ENCODE measurements around the gene SDF4. TPM values are rescaled to one million over a fixed set of nuclear protein-coding genes. Genes with fewer than 3 reads are reported as not detected.

SDF4 gene, protein sequence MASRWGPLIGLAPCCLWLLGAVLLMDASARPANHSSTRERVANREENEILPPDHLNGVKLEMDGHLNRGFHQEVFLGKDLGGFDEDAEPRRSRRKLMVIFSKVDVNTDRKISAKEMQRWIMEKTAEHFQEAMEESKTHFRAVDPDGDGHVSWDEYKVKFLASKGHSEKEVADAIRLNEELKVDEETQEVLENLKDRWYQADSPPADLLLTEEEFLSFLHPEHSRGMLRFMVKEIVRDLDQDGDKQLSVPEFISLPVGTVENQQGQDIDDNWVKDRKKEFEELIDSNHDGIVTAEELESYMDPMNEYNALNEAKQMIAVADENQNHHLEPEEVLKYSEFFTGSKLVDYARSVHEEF
- 100 to 1,000 TPM in 1 of 6 donors, 10 to 100 TPM in 5; 64.8 to 101 (median 85.4) TPM for polyA plus RNA-seq (ENCODE audit: low read depth in 6 of 6)

DNA sequence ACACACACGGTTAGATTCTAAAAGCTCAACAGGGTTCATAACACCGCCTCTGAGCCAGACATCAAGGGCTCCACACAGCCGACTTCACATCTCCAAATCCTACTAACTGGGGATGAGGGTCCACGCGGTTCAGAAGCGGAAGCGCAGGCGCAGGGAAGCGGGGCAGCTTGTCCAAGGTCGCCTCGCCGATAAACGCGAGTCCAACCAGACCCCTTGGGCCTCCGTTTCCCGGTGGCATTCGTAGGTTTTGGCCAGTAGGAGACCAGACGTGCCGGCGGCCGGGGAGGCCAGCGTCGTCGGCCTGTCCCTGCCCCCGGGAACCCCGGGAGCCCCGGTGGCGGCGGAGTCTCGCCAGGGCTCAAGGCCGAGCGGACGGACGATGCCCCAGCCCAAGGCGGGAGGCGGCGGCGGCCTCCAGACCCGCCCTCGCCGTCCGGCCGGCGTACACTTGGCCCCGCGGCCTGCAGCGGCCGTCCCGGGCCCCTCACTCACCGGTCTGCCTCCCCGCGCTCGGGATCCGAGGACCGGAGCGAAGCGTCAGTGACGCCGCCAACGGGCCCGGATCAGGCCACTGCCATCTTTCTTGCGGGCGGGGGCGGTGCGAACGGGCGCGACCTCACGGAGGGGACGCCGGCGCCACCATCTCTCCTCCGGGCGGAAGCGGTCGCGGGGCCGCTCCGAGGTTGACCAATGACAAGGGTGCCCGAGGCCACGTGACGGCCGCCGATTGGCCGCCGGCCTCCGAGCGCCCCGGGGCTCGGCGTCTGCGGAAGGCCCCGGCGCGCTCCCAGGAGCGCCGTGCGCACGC is at the start of gene SDF4:
SDF4 (minus strand) TSS at position 602 of the 808 bp plus-strand sequence. CDS start 3,229 bp downstream, outside the sequence.
- Mint-ChIP-seq H3K4me3 (peak within 1 kb of the TSS; percentile 84 to 96 (median 93)), H3K27ac (peak within 1 kb of the TSS; percentile 78 to 93 (median 87)), H3K27me3 (no peaks in the 10 kb centered on the region), H3K4me1 (peaks cover 19 to 29% (median 29%) of the 10 kb centered on the region in 3 donors), H3K9me3 (no peaks in the 10 kb centered on the region), H3K36me3 (no peaks in the 10 kb centered on the region)
- peak; percentile 95 to 97 for ATAC-seq (ENCODE audit: low read depth in 2 of 2)
- DNase-seq, result peak; percentile 97

DNA sequence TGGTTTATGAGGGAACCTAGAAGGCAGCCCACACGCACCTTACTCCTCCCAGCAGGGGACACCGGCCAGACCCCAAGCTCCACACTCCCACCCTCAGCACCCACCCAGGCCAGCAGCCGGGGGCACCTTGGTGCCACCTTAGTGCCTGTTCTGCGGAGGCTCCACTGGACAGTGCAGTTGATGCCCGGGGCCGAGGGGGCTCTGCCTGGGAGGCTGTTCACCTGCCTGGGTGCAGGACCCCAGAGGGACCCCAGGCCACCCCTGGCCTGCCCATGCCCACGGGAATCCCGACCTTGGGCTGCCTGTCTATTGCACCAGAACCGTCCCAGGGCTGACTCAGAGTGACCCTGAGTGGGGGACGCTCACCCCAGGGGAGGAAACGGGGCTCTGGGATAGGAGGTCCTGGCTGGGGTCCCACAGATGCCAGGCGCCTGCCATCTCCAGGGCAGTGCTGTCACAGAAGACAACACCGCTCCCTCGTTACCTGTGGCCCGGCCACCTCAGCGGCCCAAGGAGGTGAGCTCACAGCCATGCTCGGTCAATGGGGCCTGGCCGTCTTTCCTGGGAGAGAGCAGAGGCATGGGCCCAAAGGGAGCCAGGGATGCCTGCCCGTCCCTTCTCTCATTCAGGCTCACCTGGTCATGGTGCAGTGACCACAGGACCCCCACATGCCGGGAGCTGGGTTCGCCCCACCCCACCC is 49.1 kb upstream of the SDF4 start:
- H3K27ac Mint-ChIP-seq, result no peak overlapping the region
- peaks cover 0 to 6% (median 0%) of the 10 kb centered on the region in 3 donors for H3K27me3 Mint-ChIP-seq
- H3K9me3 Mint-ChIP-seq, result no peaks in the 10 kb centered on the region
- peaks cover 0 to 6% (median 5%) of the 10 kb centered on the region in 3 donors for H3K4me1 Mint-ChIP-seq
- H3K36me3 Mint-ChIP-seq, result no peaks in the 10 kb centered on the region
- H3K4me3 Mint-ChIP-seq, result no peak overlapping the region
- ATAC-seq (ENCODE audit: low read depth in 2 of 2) (no peak), DNase-seq (no peak)

DNA sequence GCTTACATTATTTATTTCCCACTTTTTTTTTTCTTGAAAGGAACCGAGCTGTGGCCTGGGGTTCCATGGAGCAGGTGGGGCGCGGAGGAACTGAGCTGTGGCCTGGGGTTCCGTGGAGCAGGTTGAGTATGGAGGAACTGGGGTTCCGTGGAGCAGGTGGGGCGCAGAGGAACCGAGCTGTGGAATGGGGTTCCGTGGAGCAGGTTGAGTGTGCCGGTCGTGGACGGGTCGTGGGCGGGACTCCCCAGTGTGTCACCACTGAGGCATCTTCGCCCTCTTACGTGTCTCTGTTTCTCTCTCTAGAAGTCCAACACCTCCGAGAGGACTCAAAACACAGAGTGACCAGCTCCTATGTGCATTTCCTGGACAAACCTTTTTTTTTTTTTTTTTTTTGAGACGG is 47.2 kb upstream of the SDF4 start:
- no peak overlapping the region for H3K4me3 Mint-ChIP-seq
- H3K9me3 Mint-ChIP-seq, result no peaks in the 10 kb centered on the region
- peaks cover 5 to 10% (median 7%) of the 10 kb centered on the region in 3 donors for H3K4me1 Mint-ChIP-seq

DNA sequence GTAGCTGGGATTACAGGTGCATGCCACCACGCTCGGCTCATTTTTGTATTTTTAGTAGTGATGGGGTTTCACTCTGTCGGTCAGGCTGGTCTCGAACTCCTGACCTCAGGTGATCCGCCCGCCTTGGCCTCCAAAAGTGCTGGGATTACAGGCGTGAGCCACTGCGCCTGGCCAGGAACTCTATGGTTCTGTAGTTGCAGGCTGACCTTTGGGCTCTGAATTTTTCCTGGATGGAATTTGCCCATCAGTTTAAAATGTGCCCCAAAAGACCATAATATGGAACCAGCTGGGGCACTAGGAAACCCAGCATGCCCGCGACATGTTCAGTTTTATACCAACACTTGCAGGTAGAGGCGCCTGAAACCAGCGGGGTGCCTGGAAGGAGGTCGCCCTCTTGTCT is 46.8 kb upstream of the SDF4 start:
- H3K27ac Mint-ChIP-seq, result no peak overlapping the region

More for the DNA sequence above, 47.2 kb upstream of the SDF4 start:
- Mint-ChIP-seq H3K27me3 (peaks cover 0 to 6% (median 0%) of the 10 kb centered on the region in 3 donors), H3K36me3 (no peaks in the 10 kb centered on the region), H3K27ac (no peak overlapping the region)
- ATAC-seq (ENCODE audit: low read depth in 2 of 2), result no peak
- DNase-seq, result no peak

DNA sequence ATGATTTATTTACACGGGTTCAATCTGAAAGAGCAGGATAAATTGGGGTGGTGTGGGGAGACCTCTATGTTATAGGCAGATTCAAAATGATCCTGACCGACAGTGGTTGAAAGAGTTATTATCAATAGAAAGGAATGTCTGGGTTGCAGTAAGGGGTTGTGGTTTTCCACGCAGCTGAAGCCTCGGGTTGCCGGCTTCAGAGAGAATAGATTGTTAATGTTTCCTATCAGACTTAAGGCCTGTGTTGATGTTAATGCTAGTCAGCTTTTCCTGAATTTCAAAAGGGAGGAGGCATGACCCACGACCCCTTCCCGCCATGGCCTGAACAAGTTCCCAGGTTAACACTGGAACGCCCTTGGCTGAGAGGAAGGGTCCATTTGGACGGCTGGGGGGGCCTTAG is 44.0 kb upstream of the SDF4 start:
- Mint-ChIP-seq H3K27me3 (no peaks in the 10 kb centered on the region), H3K36me3 (no peaks in the 10 kb centered on the region), H3K27ac (peak overlapping the region in 1 of 6 donors; percentile 90), H3K4me3 (peak overlapping the region in 7 of 8 donors; percentile 4 to 86 (median 65)), H3K4me1 (peaks cover 20 to 23% (median 22%) of the 10 kb centered on the region in 3 donors), H3K9me3 (no peaks in the 10 kb centered on the region)
- DNase-seq, result no peak
- no peak for ATAC-seq (ENCODE audit: low read depth in 2 of 2)

More for the DNA sequence above, 46.8 kb upstream of the SDF4 start:
- Mint-ChIP-seq H3K4me1 (peaks cover 5 to 6% (median 5%) of the 10 kb centered on the region in 3 donors), H3K4me3 (no peak overlapping the region), H3K27me3 (peaks cover 0 to 6% (median 0%) of the 10 kb centered on the region in 3 donors), H3K9me3 (no peaks in the 10 kb centered on the region), H3K36me3 (no peaks in the 10 kb centered on the region)
- ATAC-seq (ENCODE audit: low read depth in 2 of 2), result no peak
- no peak for DNase-seq

DNA sequence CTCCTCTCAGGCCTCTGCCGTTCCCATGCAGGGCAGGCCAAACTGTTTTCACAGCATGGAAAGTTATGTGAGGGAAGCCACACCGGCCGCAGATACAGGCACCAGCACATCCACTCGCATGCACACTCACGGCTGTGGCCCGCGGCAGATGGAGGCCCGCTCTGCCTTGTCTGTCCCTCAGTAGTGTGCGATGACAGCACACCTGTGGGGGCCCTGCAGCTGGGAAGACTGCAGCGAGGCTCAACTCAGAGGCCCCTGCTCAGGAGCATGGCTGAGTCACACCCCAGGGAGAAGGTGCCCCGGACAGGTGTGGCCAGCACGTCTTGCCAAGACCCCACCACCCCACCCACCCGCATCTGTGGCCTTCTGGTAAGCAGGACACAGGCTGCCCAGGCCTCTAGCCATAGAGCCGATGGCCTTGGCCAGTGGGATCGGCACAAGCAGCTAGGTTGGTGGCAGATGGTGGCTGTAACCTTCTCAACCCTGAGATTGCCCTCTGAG is 43.2 kb upstream of the SDF4 start:
- Mint-ChIP-seq H3K4me1 (peaks cover 29 to 31% (median 31%) of the 10 kb centered on the region in 3 donors), H3K27me3 (no peaks in the 10 kb centered on the region), H3K27ac (peak overlapping the region in 3 of 6 donors; percentile 82 to 88 (median 84)), H3K9me3 (no peaks in the 10 kb centered on the region), H3K36me3 (no peaks in the 10 kb centered on the region), H3K4me3 (peak overlapping the region; percentile 57 to 87 (median 78))
- ATAC-seq (ENCODE audit: low read depth in 2 of 2) (no peak), DNase-seq (no peak)

DNA sequence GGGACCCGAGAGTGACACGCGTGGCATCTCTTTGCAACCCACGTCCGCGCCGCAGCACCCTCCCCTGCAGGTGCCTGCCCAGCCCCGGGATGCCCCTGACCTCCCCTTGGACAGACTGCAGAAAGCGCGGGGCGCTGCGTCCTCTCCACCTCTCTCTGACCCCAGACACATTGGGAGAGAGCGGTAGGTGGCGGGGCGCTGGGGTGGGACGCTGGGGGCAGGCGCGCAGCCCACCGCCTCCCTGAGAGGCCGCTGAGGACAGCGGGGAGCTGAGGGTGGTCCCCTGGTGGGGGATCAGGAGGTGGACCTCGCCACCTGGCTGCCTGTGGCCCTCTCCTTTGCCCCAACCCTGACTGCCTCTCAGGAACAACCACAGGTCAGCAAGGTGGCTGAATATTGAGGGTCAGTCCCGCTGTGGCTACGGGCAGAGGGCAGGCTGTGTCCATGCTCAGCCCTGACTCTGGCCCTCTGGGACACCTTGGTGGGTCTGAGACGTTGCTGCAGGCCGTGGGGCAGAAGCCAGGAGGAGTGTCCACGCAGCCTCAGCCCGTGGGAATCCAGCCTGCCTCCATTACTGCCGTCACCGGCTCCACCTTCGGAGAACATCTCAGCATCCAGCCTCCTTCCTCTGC is 42.6 kb upstream of the SDF4 start:
- ATAC-seq (ENCODE audit: low read depth in 2 of 2), result no peak
- Mint-ChIP-seq H3K27me3 (no peaks in the 10 kb centered on the region), H3K4me1 (peaks cover 32 to 37% (median 34%) of the 10 kb centered on the region in 3 donors), H3K27ac (peak overlapping the region in 3 of 6 donors; percentile 82 to 88 (median 84)), H3K36me3 (no peaks in the 10 kb centered on the region), H3K4me3 (peak overlapping the region; percentile 57 to 87 (median 78)), H3K9me3 (no peaks in the 10 kb centered on the region)
- no peak for DNase-seq

DNA sequence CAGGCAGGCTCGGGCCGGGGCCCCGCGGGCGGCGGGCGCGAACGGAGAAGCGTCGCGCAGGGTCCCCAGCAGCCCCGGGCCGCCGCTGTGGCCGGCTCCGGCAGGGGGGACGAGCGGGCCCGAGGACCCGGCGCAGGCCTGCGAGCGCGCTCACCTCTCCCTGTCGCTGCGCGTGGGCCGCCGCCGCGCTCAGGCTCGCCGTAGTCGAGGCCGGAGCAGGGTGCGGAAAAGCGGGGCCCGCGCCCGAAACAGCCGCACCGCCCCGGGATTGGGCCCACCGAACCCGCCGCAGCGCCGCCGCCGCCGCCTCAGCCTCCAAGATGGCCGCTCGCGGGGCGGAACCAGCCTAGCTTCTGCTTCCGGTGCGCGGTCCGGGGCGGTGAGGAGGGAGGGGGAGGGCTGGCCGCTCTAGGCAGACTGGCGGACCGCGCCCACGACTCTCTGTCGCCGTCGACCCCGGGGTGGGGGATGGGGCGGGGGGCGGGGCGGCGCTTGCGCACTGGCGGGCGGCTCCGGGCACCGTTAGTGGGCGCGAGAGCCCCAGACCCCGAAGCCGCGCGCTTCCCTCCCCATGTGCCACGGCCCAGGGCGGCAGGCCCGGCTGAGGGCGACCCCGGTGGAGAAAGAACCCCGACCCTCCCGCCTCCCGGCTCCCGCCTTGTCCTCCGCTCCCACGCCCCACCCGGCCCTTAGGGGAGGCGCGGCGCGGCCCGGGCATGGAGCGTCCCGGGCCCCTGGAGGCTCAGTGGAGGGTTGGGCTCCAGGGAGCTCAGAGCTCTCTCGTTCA is 41.9 kb upstream of the SDF4 start, which contains the start of gene UBE2J2:
UBE2J2 (minus strand) TSS at position 343 of the 787 bp plus-strand sequence. CDS start 5,862 bp downstream, outside the sequence.
- DNase-seq (peak; percentile 88), ATAC-seq (ENCODE audit: low read depth in 2 of 2) (peak; percentile 97)
- H3K27ac Mint-ChIP-seq, result peak within 1 kb of the TSS in 5 of 6 donors; percentile 81 to 94 (median 88)
- peaks cover 32 to 39% (median 37%) of the 10 kb centered on the region in 3 donors for H3K4me1 Mint-ChIP-seq
- no peaks in the 10 kb centered on the region for H3K27me3 Mint-ChIP-seq
- H3K4me3 Mint-ChIP-seq, result peak within 1 kb of the TSS; percentile 81 to 95 (median 88)
- no peaks in the 10 kb centered on the region for H3K36me3 Mint-ChIP-seq
- no peaks in the 10 kb centered on the region for H3K9me3 Mint-ChIP-seq

DNA sequence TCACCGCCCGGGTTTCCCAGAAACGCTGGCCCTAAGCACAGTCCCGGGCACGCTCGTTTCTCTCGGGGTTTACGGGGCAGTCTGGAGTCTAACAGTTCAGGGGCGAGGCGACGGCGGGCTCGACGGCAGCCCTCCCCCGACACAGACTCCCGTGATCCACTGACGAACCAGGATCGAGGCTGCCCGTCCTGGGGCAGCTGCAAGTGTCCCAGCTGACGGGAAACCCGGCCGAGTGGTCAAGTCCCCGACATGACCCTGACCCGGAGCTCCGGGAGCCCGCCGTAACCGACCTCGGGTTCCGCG is 41.4 kb upstream of the SDF4 start:
- H3K36me3 Mint-ChIP-seq, result no peaks in the 10 kb centered on the region
- H3K27ac Mint-ChIP-seq, result peak overlapping the region in 5 of 6 donors; percentile 81 to 94 (median 85)
- peak overlapping the region; percentile 81 to 95 (median 88) for H3K4me3 Mint-ChIP-seq
- DNase-seq (no peak), ATAC-seq (ENCODE audit: low read depth in 2 of 2) (peak in 1 of 2 donors; percentile 3)
- no peaks in the 10 kb centered on the region for H3K9me3 Mint-ChIP-seq
- peaks cover 33 to 44% (median 42%) of the 10 kb centered on the region in 3 donors for H3K4me1 Mint-ChIP-seq
- no peaks in the 10 kb centered on the region for H3K27me3 Mint-ChIP-seq

DNA sequence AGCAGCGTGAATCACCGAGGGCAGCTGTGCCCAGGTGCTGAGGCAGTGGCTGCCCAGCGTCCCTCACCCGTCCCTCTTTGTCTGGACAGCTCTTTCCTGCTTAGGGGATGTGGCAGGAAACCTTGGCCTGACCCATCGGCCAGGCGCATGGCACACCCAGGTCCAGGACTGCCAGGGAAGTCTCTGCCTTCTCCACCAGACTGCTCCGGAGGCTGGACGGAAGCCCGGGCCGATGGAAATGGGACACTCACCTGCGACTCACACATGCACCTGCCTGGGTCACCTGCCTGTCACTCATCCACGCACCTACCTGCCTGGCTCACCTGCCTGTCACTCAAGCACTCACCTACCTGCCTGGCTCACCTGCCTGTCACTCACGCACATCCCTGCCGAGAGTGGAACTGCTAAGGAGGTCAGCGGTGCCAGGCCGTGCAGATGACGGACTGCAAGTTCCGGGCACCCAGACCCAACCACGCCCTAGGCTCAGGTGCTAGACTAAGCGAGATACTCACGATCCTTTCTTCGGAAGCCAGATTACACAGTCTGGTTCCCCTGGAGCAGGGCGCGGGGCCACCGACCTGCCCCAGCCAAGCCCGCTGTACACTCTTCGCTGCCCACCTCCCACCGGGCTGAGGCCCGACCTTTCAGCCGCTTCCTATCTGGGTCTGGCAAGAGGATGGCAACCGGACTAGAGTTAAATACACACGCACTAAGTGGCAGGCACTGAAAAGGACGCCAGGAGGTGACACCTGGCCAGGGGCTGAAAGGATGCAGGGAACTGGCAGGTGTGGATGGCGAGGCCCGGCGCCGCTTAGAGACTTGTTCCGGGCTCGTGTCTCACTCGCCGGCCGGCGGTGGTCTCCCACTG is 40.8 kb upstream of the SDF4 start:
- ATAC-seq (ENCODE audit: low read depth in 2 of 2) (peak in 1 of 2 donors; percentile 5), DNase-seq (no peak)
- H3K4me1 Mint-ChIP-seq, result peaks cover 36 to 46% (median 45%) of the 10 kb centered on the region in 3 donors
- H3K36me3 Mint-ChIP-seq, result no peaks in the 10 kb centered on the region
- H3K27me3 Mint-ChIP-seq, result no peaks in the 10 kb centered on the region
- H3K27ac Mint-ChIP-seq, result peak overlapping the region; percentile 25 to 94 (median 84)
- H3K9me3 Mint-ChIP-seq, result no peaks in the 10 kb centered on the region
- peak overlapping the region; percentile 81 to 95 (median 88) for H3K4me3 Mint-ChIP-seq

DNA sequence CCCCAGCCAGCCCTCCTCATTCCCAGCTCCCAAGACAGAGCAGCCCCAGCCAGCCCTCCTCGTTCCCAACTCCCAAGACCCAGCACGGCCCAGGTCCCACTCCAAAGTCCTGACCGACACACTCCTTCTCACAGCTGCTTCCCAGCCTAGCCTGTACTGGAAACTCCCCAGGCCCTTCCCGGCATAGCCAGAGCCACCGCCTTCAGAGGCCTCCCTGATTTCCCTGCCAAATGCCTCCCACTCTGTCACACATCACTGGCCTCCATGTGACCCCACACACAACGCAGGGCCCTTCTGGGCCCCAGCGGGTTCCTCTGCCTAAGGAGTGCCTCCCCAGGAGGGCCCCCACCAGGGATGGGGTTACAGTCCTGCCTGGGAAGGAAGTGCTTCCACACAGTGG is 39.0 kb upstream of the SDF4 start:
- Mint-ChIP-seq H3K27ac (peak overlapping the region in 5 of 6 donors; percentile 12 to 91 (median 81)), H3K9me3 (no peaks in the 10 kb centered on the region), H3K4me3 (peak overlapping the region in 7 of 8 donors; percentile 38 to 87 (median 75)), H3K27me3 (no peaks in the 10 kb centered on the region), H3K36me3 (no peaks in the 10 kb centered on the region), H3K4me1 (peaks cover 36 to 49% (median 48%) of the 10 kb centered on the region in 3 donors)
- no peak for DNase-seq
- no peak for ATAC-seq (ENCODE audit: low read depth in 2 of 2)
